Amygdala (tissue), 56 donors: ENCODE data around the gene KDM5A.

Experiments used
- DNase-seq, 56 donors: peaks; one replicate each; lab custom pipeline; 2025; lab: John Stamatoyannopoulos, UW

KDM5A gene

GRCh38 chr12:275812-276211 lies 113.3 kb downstream of the KDM5A start:
- no peak for DNase-seq

GRCh38 chr12:273382-273781 lies 115.7 kb downstream of the KDM5A start:
- no peak for DNase-seq

- no peak for DNase-seq
Measured at GRCh38 chr12:272942-273341, 116.2 kb downstream of the KDM5A start.

GRCh38 chr12:271161-271560 lies 118.0 kb downstream of the KDM5A start:
- peak in 6 of 56 donors; percentile 8 to 30 (median 16) for DNase-seq

GRCh38 chr12:269191-269590 lies 119.9 kb downstream of the KDM5A start:
- peak in 1 of 56 donors; percentile 4 for DNase-seq

GRCh38 chr12:268483-268840 lies 120.7 kb downstream of the KDM5A start:
- no peak for DNase-seq

- peak in 2 of 56 donors; percentile 6 to 14 for DNase-seq
Measured at GRCh38 chr12:267581-268482, 121.3 kb downstream of the KDM5A start.

- DNase-seq = no peak
Measured at GRCh38 chr12:265096-265495, 124.0 kb downstream of the KDM5A start.

- no peak for DNase-seq
Measured at GRCh38 chr12:264269-264668, 124.9 kb downstream of the KDM5A start.

GRCh38 chr12:263574-263973 lies 125.5 kb downstream of the KDM5A start:
- DNase-seq = no peak

- no peak for DNase-seq
Measured at GRCh38 chr12:262817-263216, 126.3 kb downstream of the KDM5A start, which contains the start of gene SLC6A13. Gene SLC6A13 (minus strand): TSS chr12:262836. CDS start chr12:260052, 2,784 bp downstream.

GRCh38 chr12:262113-262512 lies 127.0 kb downstream of the KDM5A start:
- no peak for DNase-seq

- no peak for DNase-seq
Measured at GRCh38 chr12:257521-258321, 131.4 kb downstream of the KDM5A start.

- no peak for DNase-seq
Measured at GRCh38 chr12:256958-257357, 132.2 kb downstream of the KDM5A start.

GRCh38 chr12:256225-256624 lies 132.9 kb downstream of the KDM5A start:
- DNase-seq = no peak

- DNase-seq = no peak
Measured at GRCh38 chr12:254912-255311, 134.2 kb downstream of the KDM5A start.

- no peak for DNase-seq
Measured at GRCh38 chr12:254039-254438, 135.1 kb downstream of the KDM5A start.

GRCh38 chr12:253116-253831 lies 135.8 kb downstream of the KDM5A start:
- no peak for DNase-seq

- no peak for DNase-seq
Measured at GRCh38 chr12:252636-253035, 136.5 kb downstream of the KDM5A start.

GRCh38 chr12:247271-247670 lies 141.8 kb downstream of the KDM5A start:
- no peak for DNase-seq

GRCh38 chr12:243381-243780 lies 145.7 kb downstream of the KDM5A start:
- no peak for DNase-seq
